K562 (cell line): ENCODE results near the gene PDE9A. TPM values are rescaled to one million over a fixed set of nuclear protein-coding genes. Genes with fewer than 3 reads are reported as not detected.
A peak's percentile ranks its signal among the peaks of the same experiment; 100 is the strongest.

Source experiments
- ATAC-seq: fragments of 200-7000 bp; cut with Tn5 transposase; 3 replicates; pipeline ENCODE4 v1.9.1; 2020; ENCODE audit warnings: moderate library complexity
- BruUV-seq: library from RNA; stranded (reverse); fragments of 400-500 nt; replicated peaks from 2 replicates; lab custom pipeline; 2021; lab: Mats Ljungman, UMichigan
- CTCF ChIA-PET: fragments of 300-600 bp; formaldehyde crosslinking; extraction: SDS; loops from one replicate; lab custom pipeline; 2021; ENCODE audit warnings: low intra/inter-chr PET ratio; lab: Yijun Ruan, JAX
- POLR2A ChIA-PET: fragments of 300-600, 350-650 bp; sonication (Branson Sonifier 250); formaldehyde crosslinking; extraction: SDS; loops from one replicate; lab custom pipeline; 2021; ENCODE audit warnings: antibody characterized with exemption, inconsistent platforms; lab: Yijun Ruan, JAX
- DNase-seq, 4 experiments: peaks; one replicate each; pipeline versions ENCODE4 v3.0.0 to v3.0.0-alpha.2; 2011 to 2018; ENCODE audit warnings: low spot score in 3 of 4, mixed read lengths in 3 of 4; ENCODE audit errors: extremely low read depth in 1 of 4
- FAIRE-seq: peaks from 2 replicates; lab custom pipeline; 2011; peaks lifted over from hg19 to GRCh38; lab: Jason Lieb, UNC
- H2AFZ ChIP-seq: 2 replicates; pipeline ENCODE4 v1.6.0; 2011; ENCODE audit warnings: low read depth, low read length, control low read depth, inconsistent platforms
- H3K27ac ChIP-seq: fragments of 200-600 bp; 3 replicates; pipeline ENCODE4 v1.8.0; 2011; ENCODE audit warnings: low read depth, mild to moderate bottlenecking, control low read depth, inconsistent platforms, low read length, moderate library complexity, mixed read lengths; ENCODE audit errors: extremely low read depth
- H3K27me3 ChIP-seq, 2 experiments: fragments of 300-600 bp in 1 of 2; 2 replicates in 1 of 2; 3 replicates in 1 of 2; pipeline versions ENCODE4 v1.6.0 to v1.8.0; 2011; ENCODE audit warnings: inconsistent platforms in 2 of 2, low read length in 2 of 2, mild to moderate bottlenecking in 1 of 2, mixed read lengths in 1 of 2, moderate library complexity in 1 of 2; ENCODE audit not compliant: control insufficient read depth in 2 of 2, insufficient read depth in 2 of 2
- H3K36me3 ChIP-seq: fragments of 300-600 bp; 3 replicates; pipeline ENCODE4 v1.8.0; 2011; ENCODE audit warnings: mild to moderate bottlenecking, low read length, inconsistent platforms; ENCODE audit not compliant: control insufficient read depth, insufficient read depth
- H3K4me1 ChIP-seq, 2 experiments: fragments of 200-600 bp in 1 of 2; replicated peaks in 1 of 2; 2 replicates in 1 of 2; 3 replicates in 1 of 2; pipeline versions ENCODE4 v1.5.1 to v1.8.0; 2011; ENCODE audit warnings: inconsistent platforms in 2 of 2, low read length in 2 of 2, mild to moderate bottlenecking in 1 of 2, mixed read lengths in 1 of 2, moderate library complexity in 1 of 2; ENCODE audit not compliant: control insufficient read depth in 2 of 2, insufficient read depth in 2 of 2
- H3K4me2 ChIP-seq: 2 replicates; pipeline ENCODE4 v1.6.1; 2011; ENCODE audit warnings: low read length, control low read depth, inconsistent platforms, mixed read lengths; ENCODE audit not compliant: insufficient read depth
- H3K4me3 ChIP-seq: fragments of 200-600 bp; sonication (generic), shearing (Covaris generic); 2 replicates; pipeline ENCODE4 v1.5.1; 2016; ENCODE audit warnings: control low read depth, inconsistent platforms
- H3K79me2 ChIP-seq: fragments of 200-600 bp; 3 replicates; pipeline ENCODE4 v1.8.0; 2011; ENCODE audit warnings: low read length, inconsistent platforms; ENCODE audit not compliant: control insufficient read depth, insufficient read depth
- H3K9ac ChIP-seq, 2 experiments: 2 replicates each; pipeline versions ENCODE4 v1.6.0 to v1.6.1; 2011; ENCODE audit warnings: low read depth in 2 of 2, low read length in 2 of 2, control low read depth in 1 of 2, inconsistent platforms in 1 of 2, mild to moderate bottlenecking in 1 of 2, mixed read lengths in 1 of 2; ENCODE audit not compliant: insufficient read depth in 1 of 2
- H3K9me1 ChIP-seq: one replicate; pipeline ENCODE4 v1.6.0; 2011; ENCODE audit warnings: inconsistent platforms, mild to moderate bottlenecking, low read length, moderate library complexity; ENCODE audit not compliant: control insufficient read depth, insufficient read depth
- H3K9me3 ChIP-seq: replicated peaks from 2 replicates; pipeline ENCODE4 v1.5.1; 2011; ENCODE audit warnings: low read depth, low read length, inconsistent platforms; ENCODE audit not compliant: control insufficient read depth, insufficient read depth
- H4K20me1 ChIP-seq: replicated peaks from 2 replicates; pipeline ENCODE4 v1.6.1; 2011; ENCODE audit warnings: low read length, inconsistent platforms, mixed read lengths; ENCODE audit not compliant: control insufficient read depth, insufficient read depth
- CBX2 ChIP-seq: fragments of 200-600 bp; sonication (generic); IDR thresholded peaks from one replicate; pipeline ENCODE4 v1.6.1; 2012; ENCODE audit warnings: mild to moderate bottlenecking, low read length, inconsistent platforms; ENCODE audit not compliant: insufficient read depth, poor library complexity, severe bottlenecking
- DDX20 ChIP-seq: fragments of 450-650 bp; IDR thresholded peaks from 2 replicates; pipeline ENCODE4 v1.6.1; 2016; ENCODE audit warnings: missing genetic modification characterization, low read depth, mild to moderate bottlenecking, missing compliant biosample characterization, moderate library complexity
- EZH2 ChIP-seq: IDR thresholded peaks from 2 replicates; pipeline ENCODE4 v1.6.1; 2012; ENCODE audit warnings: low read depth, mild to moderate bottlenecking, inconsistent platforms, low read length, borderline replicate concordance
- HMG20B ChIP-seq: fragments of 250-450 bp; sonication (Bioruptor Pico); IDR thresholded peaks from 2 replicates; pipeline ENCODE4 v1.5.0; 2021; ENCODE audit warnings: mild to moderate bottlenecking
- HNRNPLL ChIP-seq: fragments of 200-400 bp; formaldehyde crosslinking; IDR thresholded peaks from 2 replicates; pipeline ENCODE4 v1.6.1; 2017; ENCODE audit warnings: low read length, low read depth, mild to moderate bottlenecking; ENCODE audit not compliant: poor library complexity, severe bottlenecking
- OTX1 ChIP-seq: fragments of 450-650 bp; formaldehyde crosslinking; IDR thresholded peaks from 2 replicates; pipeline ENCODE4 v1.4.0; 2022; ENCODE audit warnings: mild to moderate bottlenecking
- PHB2 ChIP-seq: fragments of 450-650 bp; IDR thresholded peaks from 2 replicates; pipeline ENCODE4 v1.6.1; 2017; ENCODE audit warnings: low read depth
- PTRF ChIP-seq: fragments of 450-650 bp; IDR thresholded peaks from 2 replicates; pipeline ENCODE4 v1.6.1; 2016; ENCODE audit warnings: mild to moderate bottlenecking, missing genetic modification characterization, missing compliant biosample characterization
- PTTG1 ChIP-seq: fragments of 450-650 bp; IDR thresholded peaks from 2 replicates; pipeline ENCODE4 v1.6.1; 2016; ENCODE audit warnings: low read depth, mild to moderate bottlenecking, missing genetic modification characterization, missing compliant biosample characterization
- RAD51 ChIP-seq: fragments of 450-650 bp; IDR thresholded peaks from 2 replicates; pipeline ENCODE4 v1.7.1; 2016; ENCODE audit warnings: low read depth, mild to moderate bottlenecking, borderline replicate concordance
- RUNX1 ChIP-seq: sonication (generic); IDR thresholded peaks from 2 replicates; pipeline ENCODE4 v1.6.1; 2016; ENCODE audit warnings: antibody characterized with exemption, low read depth
- WGBS: fragments of 100-300 bp; shearing (Covaris generic); methylation state at CpG from one replicate; pipeline ENCODE4 v1.1.6; 2016; ENCODE audit warnings: low coverage, mixed read lengths; ENCODE audit not compliant: insufficient coverage; ENCODE audit errors: missing lambda C conversion rate; 5-methylcytosine and 5-hydroxymethylcytosine counted together
- in situ Hi-C: fragments of 300-500 bp; cut with MboI; formaldehyde crosslinking; loops from 4 replicates; pipeline ENCODE4 v1.15.0; 2018; ENCODE audit warnings: inconsistent platforms, mixed read lengths
- intact Hi-C: fragments of 100-400 bp; cut with micrococcal nuclease; formaldehyde crosslinking; loops from 2 replicates; pipeline ENCODE4 v1.14.2; 2022
- polyA plus RNA-seq, 8 experiments: library from polyadenylated mRNA; depleted of rRNA in 4 of 8; stranded (reverse) in 5 of 8; unstranded in 3 of 8; fragments of >200 nt; fragmentation: Nextera tagmentation in 2 of 8; fragmentation: Illumina TruSeq in 1 of 8; extraction: Ambion mirVana in 2 of 8; extraction: Trizol in 1 of 8; gene quantifications; 2 replicates each; pipeline versions ENCODE4 v1.2.1 to v1.2.3, GENCODE V29; 2011 to 2014; ENCODE audit warnings: inconsistent platforms in 1 of 8, missing spikeins in 1 of 8
- total RNA-seq, 7 experiments: library from RNA; depleted of rRNA in 6 of 7; stranded (reverse); fragments of >200 nt in 6 of 7; fragmentation: Illumina TruSeq in 2 of 7; extraction: Trizol in 2 of 7; gene quantifications; 2 replicates each; pipeline versions ENCODE4 v1.2.1 to v1.2.3, GENCODE V29; 2011 to 2021; ENCODE audit warnings: low replicate concordance in 1 of 7
- TF ChIP-seq, protein P1 (sequence below): fragments of 250-450 bp; sonication (Bioruptor Pico); IDR thresholded peaks from 2 replicates; pipeline ENCODE4 v1.8.0; 2021; ENCODE audit warnings: moderate library complexity, mild to moderate bottlenecking, inconsistent platforms
- TF ChIP-seq, protein P2 (sequence below): fragments of 450-650 bp; IDR thresholded peaks from 2 replicates; pipeline ENCODE4 v1.6.1; 2017; ENCODE audit warnings: antibody characterized with exemption

PDE9A gene
- total and polyA plus RNA-seq, 9 of the 15 experiments (the other 6 are each of a cell fraction or from before 2014, with no cell fraction given) = 0.07 to 0.27 TPM; not detected in 7

DNA sequence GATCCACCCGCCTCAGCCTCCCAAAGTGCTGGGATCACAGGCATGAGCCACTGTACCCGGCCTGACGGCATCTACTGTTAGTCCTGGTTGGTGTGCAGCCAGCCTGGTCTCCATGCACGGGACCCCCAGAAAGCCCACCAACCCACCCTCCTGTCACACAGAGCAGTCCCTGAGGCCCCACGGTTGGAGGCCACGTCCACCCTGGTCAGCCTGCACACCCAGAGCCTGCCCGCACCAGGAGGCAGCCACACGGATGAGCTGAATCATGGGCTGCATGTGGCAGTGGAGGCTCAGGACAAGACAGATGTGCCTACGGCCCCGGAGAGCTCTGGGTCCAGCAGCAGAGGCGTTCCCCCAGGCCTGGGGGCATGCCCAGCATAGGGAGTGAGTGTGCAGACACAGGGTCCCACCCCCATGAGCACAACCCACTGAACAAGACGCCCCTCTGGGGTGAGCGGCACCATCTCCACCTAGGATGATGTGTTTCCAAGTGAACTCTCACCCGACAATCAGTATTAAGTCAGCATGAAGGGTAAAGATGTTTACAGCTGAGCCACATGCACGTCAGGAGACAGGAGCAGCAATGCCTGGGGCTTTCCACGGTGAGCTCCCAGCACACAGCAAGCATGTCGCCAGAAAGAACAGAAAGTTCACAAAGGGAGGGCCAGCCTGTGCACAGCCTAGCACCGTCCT, 123.8 kb downstream of the PDE9A start:
- BruUV-seq = no TSS peak
- no peaks in the 10 kb centered on the region for H3K36me3 ChIP-seq
- DNase-seq = no peak
- H3K79me2 ChIP-seq = no peaks in the 10 kb centered on the region
- H4K20me1 ChIP-seq = peaks cover 4% of the 10 kb centered on the region; the same call in 1 of the 2 replicates
- intact Hi-C loops (loop anchor here (10.0 kb wide), 1 partner anchor 72 kb away; no protein-coding TSS in a partner anchor), in situ Hi-C loops (no loop called here)
- H3K27ac ChIP-seq = no peak overlapping the region
- H2AFZ ChIP-seq = no peak overlapping the region
- WGBS = under 1% methylated on average over 15 of the region's 18 CpGs
- peaks cover 59 to 76% of the 10 kb centered on the region in 2 experiments for H3K27me3 ChIP-seq
- ChIA-PET CTCF (no interaction called here), POLR2A (interaction anchor here (0.5 kb wide), 1 partner anchor 9 kb away, joined by 4 read pairs; no protein-coding TSS in a partner anchor)
- no peak overlapping the region for H3K4me3 ChIP-seq
- peaks cover 3% of the 10 kb centered on the region for H3K9me1 ChIP-seq
- H3K4me1 ChIP-seq = peaks cover 0 to 13% of the 10 kb centered on the region in 2 experiments; a peak in 2 of 5 replicates
- ATAC-seq = peak; percentile 18; the same call in 2 of the 3 replicates
- H3K4me2 ChIP-seq = no peak overlapping the region
- no peaks in the 10 kb centered on the region for H3K9me3 ChIP-seq
- no peak overlapping the region for H3K9ac ChIP-seq
- no peak for TF ChIP-seq PTTG1 (tag)
- peak; percentile 65; the same call in 1 of the 2 replicates for TF ChIP-seq EZH2
- no peak for FAIRE-seq

DNA sequence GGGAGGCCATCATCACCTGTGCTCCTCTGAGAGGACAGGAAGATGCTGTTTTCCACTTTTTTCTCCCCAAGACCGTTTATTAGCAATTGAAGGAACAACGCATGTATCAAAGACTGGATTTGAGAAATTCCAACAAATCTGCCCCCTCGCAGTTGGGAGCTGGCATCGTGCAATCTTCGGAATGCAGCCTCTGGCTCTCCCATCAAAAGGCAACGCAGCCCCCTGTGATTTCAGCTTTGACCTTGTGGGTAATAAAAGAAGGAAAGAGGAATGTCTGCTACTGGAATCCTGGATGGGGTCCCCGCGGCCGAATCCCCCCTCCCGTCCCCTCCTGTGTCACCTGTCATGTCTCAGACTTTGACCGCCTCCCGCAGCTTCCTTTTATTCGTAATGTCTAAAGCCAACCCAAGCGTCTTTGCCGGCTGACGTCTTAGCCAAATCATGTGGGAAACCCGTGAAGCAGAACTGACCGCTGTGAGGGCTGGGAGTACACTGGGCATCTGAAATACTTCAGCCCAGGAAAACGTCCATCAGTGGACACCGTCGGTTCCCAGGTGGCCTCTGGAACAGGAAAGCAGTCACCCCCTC, 124.4 kb downstream of the PDE9A start:
- peaks cover 3% of the 10 kb centered on the region for H3K9me1 ChIP-seq
- H3K9ac ChIP-seq = no peak overlapping the region
- ATAC-seq (no peak), DNase-seq (no peak), FAIRE-seq (no peak)
- H3K79me2 ChIP-seq = no peaks in the 10 kb centered on the region
- H2AFZ ChIP-seq = no peak overlapping the region
- peaks cover 65 to 81% of the 10 kb centered on the region in 2 experiments for H3K27me3 ChIP-seq
- H3K4me3 ChIP-seq = no peak overlapping the region
- H3K4me2 ChIP-seq = no peak overlapping the region
- no peaks in the 10 kb centered on the region for H3K36me3 ChIP-seq
- 3% methylated on average over 21 of the region's 21 CpGs for WGBS
- BruUV-seq = no TSS peak
- H3K27ac ChIP-seq = no peak overlapping the region
- in situ Hi-C loops (no loop called here), intact Hi-C loops (loop anchor here (10.0 kb wide), 1 partner anchor 73 kb away; no protein-coding TSS in a partner anchor)
- ChIA-PET POLR2A (no interaction called here), CTCF (no interaction called here)
- H3K9me3 ChIP-seq = no peaks in the 10 kb centered on the region
- peaks cover 0 to 13% of the 10 kb centered on the region in 2 experiments; a peak in 2 of 5 replicates for H3K4me1 ChIP-seq
- H4K20me1 ChIP-seq = peaks cover 11% of the 10 kb centered on the region
- TF ChIP-seq HMG20B (CRISPR knock-in tag) (no peak), RAD51 (no peak), RUNX1 (no peak), CBX2 (no peak), OTX1 (CRISPR knock-in tag) (no peak), PHB2 (no peak), DDX20 (no peak), PTRF (tag) (no peak), HNRNPLL (no peak)
- TF ChIP-seq, protein P1, sequence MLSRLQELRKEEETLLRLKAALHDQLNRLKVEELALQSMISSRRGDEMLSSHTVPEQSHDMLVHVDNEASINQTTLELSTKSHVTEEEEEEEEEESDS = no peak
- TF ChIP-seq, protein P2, sequence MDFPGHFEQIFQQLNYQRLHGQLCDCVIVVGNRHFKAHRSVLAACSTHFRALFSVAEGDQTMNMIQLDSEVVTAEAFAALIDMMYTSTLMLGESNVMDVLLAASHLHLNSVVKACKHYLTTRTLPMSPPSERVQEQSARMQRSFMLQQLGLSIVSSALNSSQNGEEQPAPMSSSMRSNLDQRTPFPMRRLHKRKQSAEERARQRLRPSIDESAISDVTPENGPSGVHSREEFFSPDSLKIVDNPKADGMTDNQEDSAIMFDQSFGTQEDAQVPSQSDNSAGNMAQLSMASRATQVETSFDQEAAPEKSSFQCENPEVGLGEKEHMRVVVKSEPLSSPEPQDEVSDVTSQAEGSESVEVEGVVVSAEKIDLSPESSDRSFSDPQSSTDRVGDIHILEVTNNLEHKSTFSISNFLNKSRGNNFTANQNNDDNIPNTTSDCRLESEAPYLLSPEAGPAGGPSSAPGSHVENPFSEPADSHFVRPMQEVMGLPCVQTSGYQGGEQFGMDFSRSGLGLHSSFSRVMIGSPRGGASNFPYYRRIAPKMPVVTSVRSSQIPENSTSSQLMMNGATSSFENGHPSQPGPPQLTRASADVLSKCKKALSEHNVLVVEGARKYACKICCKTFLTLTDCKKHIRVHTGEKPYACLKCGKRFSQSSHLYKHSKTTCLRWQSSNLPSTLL = no peak
